ENCODE results near the gene CCDC93.

DNA sequence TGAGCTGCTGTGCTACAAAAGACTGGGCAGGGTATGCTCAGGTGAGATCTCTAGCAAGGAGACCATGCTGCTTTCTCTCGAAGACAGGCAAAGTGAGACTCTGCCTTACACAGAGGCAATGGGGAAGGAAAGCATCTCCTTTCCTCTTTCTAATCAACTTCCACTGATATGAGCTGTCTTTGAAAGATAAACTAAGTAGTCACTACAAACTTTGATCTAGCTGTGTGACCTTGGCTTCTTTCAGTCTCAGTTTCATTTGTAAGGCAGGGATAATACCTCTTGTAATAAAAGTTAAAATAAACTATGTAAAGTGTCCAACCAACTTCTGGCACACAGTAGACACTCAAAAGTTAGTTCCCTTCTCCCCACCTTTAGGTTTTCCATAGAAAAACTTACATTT is 7.5 kb downstream of the CCDC93 start:
- TF ChIP-seq, protein P1, sequence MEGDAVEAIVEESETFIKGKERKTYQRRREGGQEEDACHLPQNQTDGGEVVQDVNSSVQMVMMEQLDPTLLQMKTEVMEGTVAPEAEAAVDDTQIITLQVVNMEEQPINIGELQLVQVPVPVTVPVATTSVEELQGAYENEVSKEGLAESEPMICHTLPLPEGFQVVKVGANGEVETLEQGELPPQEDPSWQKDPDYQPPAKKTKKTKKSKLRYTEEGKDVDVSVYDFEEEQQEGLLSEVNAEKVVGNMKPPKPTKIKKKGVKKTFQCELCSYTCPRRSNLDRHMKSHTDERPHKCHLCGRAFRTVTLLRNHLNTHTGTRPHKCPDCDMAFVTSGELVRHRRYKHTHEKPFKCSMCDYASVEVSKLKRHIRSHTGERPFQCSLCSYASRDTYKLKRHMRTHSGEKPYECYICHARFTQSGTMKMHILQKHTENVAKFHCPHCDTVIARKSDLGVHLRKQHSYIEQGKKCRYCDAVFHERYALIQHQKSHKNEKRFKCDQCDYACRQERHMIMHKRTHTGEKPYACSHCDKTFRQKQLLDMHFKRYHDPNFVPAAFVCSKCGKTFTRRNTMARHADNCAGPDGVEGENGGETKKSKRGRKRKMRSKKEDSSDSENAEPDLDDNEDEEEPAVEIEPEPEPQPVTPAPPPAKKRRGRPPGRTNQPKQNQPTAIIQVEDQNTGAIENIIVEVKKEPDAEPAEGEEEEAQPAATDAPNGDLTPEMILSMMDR (IDR thresholded peaks at IDR 0.05; ENCODE audit: low read depth, low read length), result no peak
- no peak for TF ChIP-seq POLR2A (IDR thresholded peaks at IDR 0.05; ENCODE audit: extremely low read depth, insufficient read length)
